Stomach (tissue), 4 donors: ENCODE data around the gene PDE4B.

Experiments
- EP300 ChIP-seq: sonication (generic); formaldehyde crosslinking; IDR thresholded peaks from one replicate; pipeline ENCODE4 v1.6.1; 2017; ENCODE audit warnings: antibody characterized with exemption
- POLR2A ChIP-seq, 4 donors: fragments of 450-650 bp; IDR thresholded peaks; one replicate each; pipeline ENCODE4 v1.6.1; 2016; ENCODE audit warnings: antibody characterized with exemption in 4 of 4, control low read depth in 2 of 4, mild to moderate bottlenecking in 1 of 4, moderate library complexity in 1 of 4
- POLR2AphosphoS5 ChIP-seq, 3 donors: sonication (generic); formaldehyde crosslinking; IDR thresholded peaks; one replicate each; pipeline ENCODE4 v1.6.1; 2016; ENCODE audit warnings: antibody characterized with exemption in 3 of 3
- TF ChIP-seq, protein P1 (sequence below), 7 experiments: fragments of 450-650 bp in 4 of 7; fragments of 200-600 bp in 3 of 7; sonication (generic) in 3 of 7; IDR thresholded peaks; one replicate each; pipeline ENCODE4 v1.5.1; 2016 to 2019; ENCODE audit warnings: antibody characterized with exemption in 7 of 7, control low read depth in 2 of 7, mild to moderate bottlenecking in 1 of 7

DNA sequence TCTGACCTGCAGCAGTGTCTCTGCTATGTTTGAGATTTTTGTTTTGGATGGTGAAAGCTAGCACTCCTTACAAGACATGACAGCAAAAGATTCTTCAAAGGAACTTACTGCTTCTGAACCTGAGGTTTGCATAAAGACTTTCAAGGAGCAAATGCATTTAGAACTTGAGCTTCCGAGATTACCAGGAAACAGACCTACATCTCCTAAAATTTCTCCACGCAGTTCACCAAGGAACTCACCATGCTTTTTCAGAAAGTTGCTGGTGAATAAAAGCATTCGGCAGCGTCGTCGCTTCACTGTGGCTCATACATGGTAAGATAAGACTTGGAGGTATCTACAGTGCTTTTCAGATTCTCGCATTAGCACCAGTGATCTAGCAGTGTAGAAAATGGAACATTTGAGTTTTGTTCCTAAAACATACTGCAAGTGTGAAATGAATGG is 200.2 kb downstream of the PDE4B start:
- TF ChIP-seq, protein P1, sequence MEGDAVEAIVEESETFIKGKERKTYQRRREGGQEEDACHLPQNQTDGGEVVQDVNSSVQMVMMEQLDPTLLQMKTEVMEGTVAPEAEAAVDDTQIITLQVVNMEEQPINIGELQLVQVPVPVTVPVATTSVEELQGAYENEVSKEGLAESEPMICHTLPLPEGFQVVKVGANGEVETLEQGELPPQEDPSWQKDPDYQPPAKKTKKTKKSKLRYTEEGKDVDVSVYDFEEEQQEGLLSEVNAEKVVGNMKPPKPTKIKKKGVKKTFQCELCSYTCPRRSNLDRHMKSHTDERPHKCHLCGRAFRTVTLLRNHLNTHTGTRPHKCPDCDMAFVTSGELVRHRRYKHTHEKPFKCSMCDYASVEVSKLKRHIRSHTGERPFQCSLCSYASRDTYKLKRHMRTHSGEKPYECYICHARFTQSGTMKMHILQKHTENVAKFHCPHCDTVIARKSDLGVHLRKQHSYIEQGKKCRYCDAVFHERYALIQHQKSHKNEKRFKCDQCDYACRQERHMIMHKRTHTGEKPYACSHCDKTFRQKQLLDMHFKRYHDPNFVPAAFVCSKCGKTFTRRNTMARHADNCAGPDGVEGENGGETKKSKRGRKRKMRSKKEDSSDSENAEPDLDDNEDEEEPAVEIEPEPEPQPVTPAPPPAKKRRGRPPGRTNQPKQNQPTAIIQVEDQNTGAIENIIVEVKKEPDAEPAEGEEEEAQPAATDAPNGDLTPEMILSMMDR (IDR thresholded peaks at IDR 0.05) = no peak
- TF ChIP-seq POLR2A (IDR thresholded peaks at IDR 0.05) (no peak), EP300 (no peak), POLR2AphosphoS5 (IDR thresholded peaks at IDR 0.05) (no peak)
